Lower lobe of right lung (tissue), 2 donors: ENCODE measurements around the gene ZNF418. TPM values are rescaled to one million over a fixed set of nuclear protein-coding genes. Genes with fewer than 3 reads are reported as not detected.
"Not testable (repeated sequence)": the region's sequence is repeated elsewhere in the genome, so short reads cannot be mapped to it uniquely, and the experiment has no call there.

Source experiments
- ATAC-seq, 2 donors: fragments of 200-7000 bp; cut with Tn5 transposase; one replicate each; pipeline ENCODE4 v1.9.1; 2020 to 2022; ENCODE audit warnings: mild to moderate bottlenecking in 2 of 2, moderate library complexity in 2 of 2
- DNase-seq: peaks from one replicate; pipeline ENCODE4 v3.0.0-alpha.2; 2020
- H3K27ac ChIP-seq: fragments of 200-600 bp; one replicate; pipeline ENCODE4 v1.8.0; 2022
- H3K27me3 ChIP-seq: fragments of 200-600 bp; one replicate; pipeline ENCODE4 v1.8.0; 2022; ENCODE audit warnings: low read depth
- H3K36me3 ChIP-seq: fragments of 200-600 bp; one replicate; pipeline ENCODE4 v1.8.0; 2022; ENCODE audit warnings: mild to moderate bottlenecking
- H3K4me1 ChIP-seq: fragments of 200-600 bp; one replicate; pipeline ENCODE4 v1.8.0; 2022
- H3K4me3 ChIP-seq: fragments of 200-600 bp; one replicate; pipeline ENCODE4 v1.8.0; 2022; ENCODE audit warnings: mild to moderate bottlenecking
- H3K9me3 ChIP-seq: fragments of 200-600 bp; one replicate; pipeline ENCODE4 v1.8.0; 2022
- intact Hi-C: fragments of 100-400 bp; cut with DNase I; formaldehyde crosslinking; loops from one replicate; pipeline ENCODE4 v1.11.0; 2022
- total RNA-seq: library from RNA; stranded (reverse); fragmentation: NEBNext Ultra II Directional; extraction: Animal tissue kit (Norgen Biotek cat#: 25700); gene quantifications from one replicate; pipeline ENCODE4 v1.2.1, GENCODE V29; 2021
- TF ChIP-seq, protein P1 (sequence below): fragments of 200-600 bp; IDR thresholded peaks from one replicate; pipeline ENCODE4 v1.8.0; 2022; ENCODE audit warnings: antibody characterized with exemption, mild to moderate bottlenecking
- donor health status: DM: no; HTN: yes; CAD: no; lungs with severe emphysema.

The ZNF418 gene
- total RNA-seq, 1 donor from 2014 or later: 5.9 TPM

DNA sequence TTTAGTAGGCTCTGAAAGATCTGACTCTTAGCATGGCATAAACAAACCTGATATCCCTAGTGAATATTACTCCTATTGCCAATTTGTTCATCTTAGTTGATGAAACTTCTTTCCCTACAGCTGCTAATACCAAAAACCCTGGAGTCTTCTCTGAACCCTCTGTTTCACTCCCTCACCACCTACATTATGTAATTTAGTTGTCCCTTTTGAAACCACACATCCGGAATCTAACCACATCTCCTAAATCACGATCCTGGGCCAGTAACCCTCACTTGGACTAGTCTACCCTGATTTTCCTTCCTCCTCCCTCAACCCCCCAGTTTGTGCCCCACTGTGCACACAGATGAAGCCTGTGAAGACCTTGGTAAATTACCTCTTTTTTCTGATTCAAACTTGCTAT lies 11.1 kb upstream of the ZNF418 start:
- intact Hi-C loops: no loop called here
- TF ChIP-seq, protein P1, sequence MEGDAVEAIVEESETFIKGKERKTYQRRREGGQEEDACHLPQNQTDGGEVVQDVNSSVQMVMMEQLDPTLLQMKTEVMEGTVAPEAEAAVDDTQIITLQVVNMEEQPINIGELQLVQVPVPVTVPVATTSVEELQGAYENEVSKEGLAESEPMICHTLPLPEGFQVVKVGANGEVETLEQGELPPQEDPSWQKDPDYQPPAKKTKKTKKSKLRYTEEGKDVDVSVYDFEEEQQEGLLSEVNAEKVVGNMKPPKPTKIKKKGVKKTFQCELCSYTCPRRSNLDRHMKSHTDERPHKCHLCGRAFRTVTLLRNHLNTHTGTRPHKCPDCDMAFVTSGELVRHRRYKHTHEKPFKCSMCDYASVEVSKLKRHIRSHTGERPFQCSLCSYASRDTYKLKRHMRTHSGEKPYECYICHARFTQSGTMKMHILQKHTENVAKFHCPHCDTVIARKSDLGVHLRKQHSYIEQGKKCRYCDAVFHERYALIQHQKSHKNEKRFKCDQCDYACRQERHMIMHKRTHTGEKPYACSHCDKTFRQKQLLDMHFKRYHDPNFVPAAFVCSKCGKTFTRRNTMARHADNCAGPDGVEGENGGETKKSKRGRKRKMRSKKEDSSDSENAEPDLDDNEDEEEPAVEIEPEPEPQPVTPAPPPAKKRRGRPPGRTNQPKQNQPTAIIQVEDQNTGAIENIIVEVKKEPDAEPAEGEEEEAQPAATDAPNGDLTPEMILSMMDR: no peak
- Histone ChIP-seq H3K4me3 (peak overlapping the region; percentile 73), H3K27me3 (no peaks in the 10 kb centered on the region), H3K36me3 (peaks cover 17% of the 10 kb centered on the region), H3K27ac (no peak overlapping the region), H3K4me1 (peaks cover 6% of the 10 kb centered on the region), H3K9me3 (peaks cover 37% of the 10 kb centered on the region)
- ATAC-seq (no peak), DNase-seq (no peak)

GRCh38 chr19:57941593-57941992 lies 6.4 kb upstream of the ZNF418 start:
- Histone ChIP-seq H3K9me3 (peaks cover 79% of the 10 kb centered on the region), H3K27me3 (no peaks in the 10 kb centered on the region), H3K36me3 (peaks cover 27% of the 10 kb centered on the region), H3K4me1 (peaks cover 3% of the 10 kb centered on the region), H3K27ac (no peak overlapping the region), H3K4me3 (no peak overlapping the region)
- ATAC-seq (no peak), DNase-seq (no peak)
- TF ChIP-seq, protein P1: no peak
- intact Hi-C loops: no loop called here

GRCh38 chr19:57935731-57936130 lies 529 bp upstream of the ZNF418 start:
- no peak overlapping the region for H3K4me3 ChIP-seq
- no peaks in the 10 kb centered on the region for H3K27me3 ChIP-seq
- peaks cover 5% of the 10 kb centered on the region for H3K36me3 ChIP-seq
- H3K9me3 ChIP-seq: peaks cover 79% of the 10 kb centered on the region
- no peak overlapping the region for H3K27ac ChIP-seq
- TF ChIP-seq, protein P1: no peak
- intact Hi-C loops: no loop called here
- no peak for ATAC-seq
- no peak for DNase-seq
- peaks cover 7% of the 10 kb centered on the region for H3K4me1 ChIP-seq

DNA sequence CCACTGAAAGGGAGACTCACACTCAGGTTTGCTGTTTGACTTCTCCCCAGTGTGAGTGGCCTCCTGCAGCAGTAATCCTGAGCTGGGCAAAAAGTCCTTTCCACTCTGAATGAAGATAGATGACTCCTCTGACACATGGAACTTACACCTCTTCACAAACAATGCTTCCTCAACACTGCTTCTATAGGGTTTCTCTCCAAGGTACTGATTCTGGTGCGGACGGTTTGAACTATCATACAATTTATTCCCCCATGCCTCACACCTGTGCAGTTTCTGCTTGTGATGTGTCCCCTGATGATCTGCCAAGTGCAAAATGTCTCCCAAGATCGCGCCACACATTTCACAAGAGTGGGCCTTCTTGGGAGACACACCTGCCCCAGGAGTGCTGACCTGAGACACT lies 7.6 kb downstream of the ZNF418 start:
- Histone ChIP-seq H3K4me1 (no peaks in the 10 kb centered on the region), H3K27ac (no peak overlapping the region), H3K9me3 (peaks cover 72% of the 10 kb centered on the region), H3K27me3 (no peaks in the 10 kb centered on the region), H3K4me3 (no peak overlapping the region), H3K36me3 (peaks cover 9% of the 10 kb centered on the region)
- ATAC-seq: no peak
- DNase-seq: no peak
- intact Hi-C loops: no loop called here
- TF ChIP-seq, protein P1: no peak

GRCh38 chr19:57916168-57916995 lies 18.8 kb downstream of the ZNF418 start, which contains the start of gene ZNF417:
ZNF417 (minus strand) TSS chr19:57916592; CDS start chr19:57916411, 181 bp downstream.
- DNase-seq: peak; percentile 85
- H3K27me3 ChIP-seq, H3K9me3 ChIP-seq, intact Hi-C loops, H3K36me3 ChIP-seq: not testable (repeated sequence)
- Histone ChIP-seq H3K4me3 (peak within 1 kb of the TSS; percentile 89), H3K27ac (peak within 1 kb of the TSS; percentile 86), H3K4me1 (peaks cover 15% of the 10 kb centered on the region)
- peak; percentile 99 to 100 for ATAC-seq

DNA sequence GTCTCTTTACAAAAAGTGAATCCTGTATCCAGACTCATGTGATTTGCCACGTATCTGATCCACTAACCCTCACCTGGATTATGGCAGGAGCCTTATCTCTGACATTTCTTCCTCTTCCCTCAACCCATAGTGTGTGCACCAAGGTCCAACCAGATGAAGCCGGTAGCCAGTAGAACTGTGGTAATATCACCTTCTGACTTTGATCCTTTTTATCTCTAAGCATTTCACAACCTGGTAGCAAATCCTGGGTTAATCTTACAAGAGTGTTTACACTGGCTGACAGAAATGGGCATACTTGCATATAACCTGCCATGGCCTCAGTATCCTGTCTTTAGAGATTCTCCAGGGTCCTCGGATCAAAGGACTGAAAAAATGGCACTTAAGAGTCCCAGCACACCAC lies 20.7 kb downstream of the ZNF418 start:
- peaks cover 15% of the 10 kb centered on the region for H3K4me1 ChIP-seq
- intact Hi-C loops: no loop called here
- no peak for ATAC-seq
- DNase-seq: no peak
- no peak overlapping the region for H3K27ac ChIP-seq
- H3K4me3 ChIP-seq: no peak overlapping the region
- peaks cover 14% of the 10 kb centered on the region for H3K9me3 ChIP-seq
- H3K36me3 ChIP-seq: peaks cover 22% of the 10 kb centered on the region
- H3K27me3 ChIP-seq: no peaks in the 10 kb centered on the region
- TF ChIP-seq, protein P1: no peak
